ENCODE data around the gene TXLNG.

DNA sequence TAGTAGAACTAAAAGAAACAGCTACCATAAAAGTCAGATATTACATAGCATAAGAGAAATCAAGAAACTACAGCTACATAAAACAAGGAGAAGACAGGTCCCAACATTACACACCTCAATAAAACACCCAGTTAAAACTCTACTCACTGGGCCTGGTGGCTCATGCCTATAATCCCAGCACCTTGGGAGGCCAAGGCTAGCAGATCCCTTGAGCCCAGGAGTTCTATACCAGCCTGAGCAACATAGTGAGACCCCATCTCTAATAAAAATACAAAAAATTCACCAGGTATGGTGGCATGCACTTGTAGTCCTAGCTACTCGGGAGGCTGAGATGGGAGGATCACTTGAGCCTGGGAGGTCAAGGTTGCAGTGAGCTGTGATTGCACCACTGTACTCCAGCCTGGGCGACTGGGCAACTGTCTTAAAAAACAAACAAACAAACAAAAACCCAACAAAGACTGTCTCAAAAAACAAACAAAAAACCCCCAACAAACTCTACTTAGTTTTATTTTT, 15.2 kb upstream of the TXLNG start:
- no peak for TF ChIP-seq EZH2 (IDR thresholded peaks at IDR 0.05)
- TF ChIP-seq, protein P1, sequence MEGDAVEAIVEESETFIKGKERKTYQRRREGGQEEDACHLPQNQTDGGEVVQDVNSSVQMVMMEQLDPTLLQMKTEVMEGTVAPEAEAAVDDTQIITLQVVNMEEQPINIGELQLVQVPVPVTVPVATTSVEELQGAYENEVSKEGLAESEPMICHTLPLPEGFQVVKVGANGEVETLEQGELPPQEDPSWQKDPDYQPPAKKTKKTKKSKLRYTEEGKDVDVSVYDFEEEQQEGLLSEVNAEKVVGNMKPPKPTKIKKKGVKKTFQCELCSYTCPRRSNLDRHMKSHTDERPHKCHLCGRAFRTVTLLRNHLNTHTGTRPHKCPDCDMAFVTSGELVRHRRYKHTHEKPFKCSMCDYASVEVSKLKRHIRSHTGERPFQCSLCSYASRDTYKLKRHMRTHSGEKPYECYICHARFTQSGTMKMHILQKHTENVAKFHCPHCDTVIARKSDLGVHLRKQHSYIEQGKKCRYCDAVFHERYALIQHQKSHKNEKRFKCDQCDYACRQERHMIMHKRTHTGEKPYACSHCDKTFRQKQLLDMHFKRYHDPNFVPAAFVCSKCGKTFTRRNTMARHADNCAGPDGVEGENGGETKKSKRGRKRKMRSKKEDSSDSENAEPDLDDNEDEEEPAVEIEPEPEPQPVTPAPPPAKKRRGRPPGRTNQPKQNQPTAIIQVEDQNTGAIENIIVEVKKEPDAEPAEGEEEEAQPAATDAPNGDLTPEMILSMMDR (IDR thresholded peaks at IDR 0.05): no peak
